Neural cell (in vitro differentiated cells): Measurements from ENCODE around the gene PTPN7. TPM values are rescaled to one million over a fixed set of nuclear protein-coding genes. Genes with fewer than 3 reads are reported as not detected.

Experiments used
- H2AFZ ChIP-seq: fragments of 200-600, 300-800 bp; sonication (generic), shearing (Covaris generic); 2 replicates; pipeline ENCODE4 v1.6.0; 2014; ENCODE audit warnings: low read depth, mild to moderate bottlenecking, antibody characterized with exemption, low read length, moderate library complexity
- H3F3A ChIP-seq: fragments of 200-600 bp; shearing (Covaris generic); 2 replicates; pipeline ENCODE4 v1.6.1; 2016; ENCODE audit warnings: mild to moderate bottlenecking, moderate library complexity, mixed read lengths, antibody characterized with exemption, low read length; ENCODE audit not compliant: insufficient read depth, poor library complexity, severe bottlenecking
- H3K27ac ChIP-seq: fragments of 200-600, 300-800 bp; sonication (generic), shearing (Covaris generic); 2 replicates; pipeline ENCODE4 v1.5.1; 2014; ENCODE audit warnings: mild to moderate bottlenecking, low read length, moderate library complexity
- H3K27me3 ChIP-seq: fragments of 300-800, 200-600 bp; sonication (generic), shearing (Covaris generic); 2 replicates; pipeline ENCODE4 v1.6.0; 2014; ENCODE audit warnings: mild to moderate bottlenecking, low read depth, low read length, moderate library complexity; ENCODE audit not compliant: insufficient read depth
- H3K36me3 ChIP-seq: fragments of 300-800, 200-600 bp; sonication (generic), shearing (Covaris generic); 2 replicates; pipeline ENCODE4 v1.5.1; 2014; ENCODE audit warnings: mild to moderate bottlenecking, antibody characterized with exemption, low read length, moderate library complexity; ENCODE audit not compliant: insufficient read depth
- H3K4me2 ChIP-seq: fragments of 300-800, 200-600 bp; sonication (generic), shearing (Covaris generic); 2 replicates; pipeline ENCODE4 v1.6.0; 2014; ENCODE audit warnings: mild to moderate bottlenecking, low read length
- H3K4me3 ChIP-seq: fragments of 300-800, 200-600 bp; sonication (generic), shearing (Covaris generic); 2 replicates; pipeline ENCODE4 v1.5.1; 2014; ENCODE audit warnings: mild to moderate bottlenecking, low read length, moderate library complexity
- H3K79me2 ChIP-seq: fragments of 200-600 bp; shearing (Covaris generic); replicated peaks from 2 replicates; pipeline ENCODE4 v1.6.0; 2014; ENCODE audit warnings: mild to moderate bottlenecking, low read length, moderate library complexity; ENCODE audit not compliant: insufficient read depth
- H3K9ac ChIP-seq: fragments of 300-800, 200-600 bp; sonication (generic), shearing (Covaris generic); 2 replicates; pipeline ENCODE4 v1.6.1; 2016; ENCODE audit warnings: mild to moderate bottlenecking, low read length, mixed read lengths
- H3K9me2 ChIP-seq: fragments of 200-600 bp; shearing (Covaris generic); 2 replicates; pipeline ENCODE4 v1.6.1; 2016; ENCODE audit warnings: mild to moderate bottlenecking, low read length, mixed read lengths; ENCODE audit not compliant: insufficient read depth
- H3K9me3 ChIP-seq: fragments of 200-600, 300-800 bp; sonication (generic), shearing (Covaris generic); 2 replicates; pipeline ENCODE4 v1.6.1; 2016; ENCODE audit warnings: mild to moderate bottlenecking, mixed run types, low read length, moderate library complexity, mixed read lengths
- H4K20me1 ChIP-seq: fragments of 200-600 bp; shearing (Covaris generic); 2 replicates; pipeline ENCODE4 v1.6.1; 2016; ENCODE audit warnings: mild to moderate bottlenecking, mixed run types; ENCODE audit not compliant: insufficient read depth
- EP300 ChIP-seq: fragments of 450-650 bp; conservative IDR thresholded peaks from 2 replicates; pipeline ENCODE4 v1.6.1; 2014; ENCODE audit warnings: antibody characterized with exemption, mild to moderate bottlenecking, moderate library complexity; ENCODE audit not compliant: poor library complexity, severe bottlenecking
- EZH2 ChIP-seq: fragments of 200-600, 300-800 bp; shearing (Covaris generic), sonication (generic); IDR thresholded peaks from 2 replicates; pipeline ENCODE4 v1.6.1; 2014; ENCODE audit warnings: antibody characterized with exemption, low read length, borderline replicate concordance, mild to moderate bottlenecking; ENCODE audit not compliant: insufficient read depth, poor library complexity, severe bottlenecking
- MXI1 ChIP-seq: fragments of 450-650 bp; conservative IDR thresholded peaks from 2 replicates; pipeline ENCODE4 v1.6.1; 2014; ENCODE audit warnings: antibody characterized with exemption, mild to moderate bottlenecking; ENCODE audit not compliant: poor library complexity, severe bottlenecking
- POLR2AphosphoS5 ChIP-seq: IDR thresholded peaks from 2 replicates; pipeline ENCODE4 v1.6.1; 2012
- RAD21 ChIP-seq: fragments of 450-650 bp; conservative IDR thresholded peaks from 2 replicates; pipeline ENCODE4 v1.6.1; 2014; ENCODE audit warnings: antibody characterized with exemption, mild to moderate bottlenecking, moderate library complexity
- REST ChIP-seq: IDR thresholded peaks from 2 replicates; pipeline ENCODE4 v1.6.1; 2012; ENCODE audit warnings: borderline replicate concordance
- SMC3 ChIP-seq: fragments of 450-650 bp; conservative IDR thresholded peaks from 2 replicates; pipeline ENCODE4 v1.6.1; 2014; ENCODE audit warnings: antibody characterized with exemption, mild to moderate bottlenecking, moderate library complexity; ENCODE audit not compliant: poor library complexity
- TAF1 ChIP-seq: IDR thresholded peaks from 2 replicates; pipeline ENCODE4 v1.6.1; 2012; ENCODE audit warnings: low read depth
- polyA plus RNA-seq: library from polyadenylated mRNA; depleted of rRNA; stranded (reverse); fragments of >200 nt; gene quantifications from 2 replicates; pipeline ENCODE4 v1.2.3, GENCODE V29; 2014
- TF ChIP-seq, protein P1 (sequence below): fragments of 450-650 bp; IDR thresholded peaks from 2 replicates; pipeline ENCODE4 v1.5.1; 2014; ENCODE audit warnings: antibody characterized with exemption, mild to moderate bottlenecking, moderate library complexity; ENCODE audit not compliant: poor library complexity, severe bottlenecking

The PTPN7 gene
- polyA plus RNA-seq, 1 donor from 2014 or later = 2.1 TPM

GRCh38 chr1:202133496-202133895 lies 26.9 kb downstream of the PTPN7 start:
- TF ChIP-seq TAF1 (no peak), EZH2 (no peak), REST (no peak), POLR2AphosphoS5 (no peak), EP300 (no peak), RAD21 (no peak), SMC3 (no peak), MXI1 (no peak)
- TF ChIP-seq, protein P1, sequence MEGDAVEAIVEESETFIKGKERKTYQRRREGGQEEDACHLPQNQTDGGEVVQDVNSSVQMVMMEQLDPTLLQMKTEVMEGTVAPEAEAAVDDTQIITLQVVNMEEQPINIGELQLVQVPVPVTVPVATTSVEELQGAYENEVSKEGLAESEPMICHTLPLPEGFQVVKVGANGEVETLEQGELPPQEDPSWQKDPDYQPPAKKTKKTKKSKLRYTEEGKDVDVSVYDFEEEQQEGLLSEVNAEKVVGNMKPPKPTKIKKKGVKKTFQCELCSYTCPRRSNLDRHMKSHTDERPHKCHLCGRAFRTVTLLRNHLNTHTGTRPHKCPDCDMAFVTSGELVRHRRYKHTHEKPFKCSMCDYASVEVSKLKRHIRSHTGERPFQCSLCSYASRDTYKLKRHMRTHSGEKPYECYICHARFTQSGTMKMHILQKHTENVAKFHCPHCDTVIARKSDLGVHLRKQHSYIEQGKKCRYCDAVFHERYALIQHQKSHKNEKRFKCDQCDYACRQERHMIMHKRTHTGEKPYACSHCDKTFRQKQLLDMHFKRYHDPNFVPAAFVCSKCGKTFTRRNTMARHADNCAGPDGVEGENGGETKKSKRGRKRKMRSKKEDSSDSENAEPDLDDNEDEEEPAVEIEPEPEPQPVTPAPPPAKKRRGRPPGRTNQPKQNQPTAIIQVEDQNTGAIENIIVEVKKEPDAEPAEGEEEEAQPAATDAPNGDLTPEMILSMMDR = no peak
- no peak overlapping the region for H3K4me3 ChIP-seq
- H2AFZ ChIP-seq = no peak overlapping the region
- no peaks in the 10 kb centered on the region for H3K36me3 ChIP-seq
- no peaks in the 10 kb centered on the region for H3K9me2 ChIP-seq
- H3K9me3 ChIP-seq = no peaks in the 10 kb centered on the region
- H3F3A ChIP-seq = no peaks in the 10 kb centered on the region
- H4K20me1 ChIP-seq = no peaks in the 10 kb centered on the region
- no peaks in the 10 kb centered on the region for H3K27me3 ChIP-seq
- no peak overlapping the region for H3K27ac ChIP-seq
- H3K79me2 ChIP-seq = no peaks in the 10 kb centered on the region
- H3K4me2 ChIP-seq = no peak overlapping the region
- H3K9ac ChIP-seq = no peak overlapping the region

GRCh38 chr1:202133001-202133400 lies 27.4 kb downstream of the PTPN7 start:
- H3K27me3 ChIP-seq = no peaks in the 10 kb centered on the region
- no peaks in the 10 kb centered on the region for H3K9me3 ChIP-seq
- no peak overlapping the region for H3K27ac ChIP-seq
- H3K79me2 ChIP-seq = no peaks in the 10 kb centered on the region
- H3K36me3 ChIP-seq = no peaks in the 10 kb centered on the region
- H2AFZ ChIP-seq = no peak overlapping the region
- H3F3A ChIP-seq = no peaks in the 10 kb centered on the region
- H3K4me2 ChIP-seq = no peak overlapping the region
- TF ChIP-seq TAF1 (no peak), EP300 (no peak), REST (no peak), RAD21 (no peak), MXI1 (no peak), SMC3 (no peak), EZH2 (no peak), POLR2AphosphoS5 (no peak)
- TF ChIP-seq, protein P1 = no peak
- no peaks in the 10 kb centered on the region for H4K20me1 ChIP-seq
- no peaks in the 10 kb centered on the region for H3K9me2 ChIP-seq
- no peak overlapping the region for H3K9ac ChIP-seq
- H3K4me3 ChIP-seq = no peak overlapping the region
